ENCODE measurements around the gene OR7C1.
A peak's percentile ranks its signal among the peaks of the same experiment; 100 is the strongest.
"Not testable (repeated sequence)": the region's sequence is repeated elsewhere in the genome, so short reads cannot be mapped to it uniquely, and the experiment has no call there.

OR7C1 gene

DNA sequence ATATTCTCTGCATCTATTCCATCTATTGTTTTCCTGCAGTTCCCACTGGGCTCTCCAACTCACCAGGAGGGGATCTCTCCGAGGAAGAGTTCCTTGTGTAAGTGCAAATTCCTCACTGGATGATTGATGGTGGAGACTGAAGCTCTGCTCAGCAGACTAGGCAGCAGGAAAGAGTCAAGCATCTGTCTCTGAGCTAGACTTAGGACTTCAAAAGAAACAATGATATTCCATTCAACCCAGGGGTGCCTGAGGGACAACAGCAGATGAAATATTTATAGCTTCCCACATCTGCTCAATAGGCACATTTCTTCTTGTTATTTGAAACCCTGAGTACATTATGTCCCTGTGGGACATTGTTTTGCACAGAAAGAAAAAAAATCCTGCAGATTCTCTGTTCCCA lies at the start of gene OR7C1, which contains the start of gene OR7A5:
Gene OR7C1 (minus strand): TSS at position 175 of the 400 bp plus-strand sequence. CDS start 35,049 bp downstream, outside the sequence.
Gene OR7A5 (minus strand): TSS at position 175 of the 400 bp plus-strand sequence. CDS start 6,944 bp downstream, outside the sequence.
- intact Hi-C loops (cut with DNase I), result no loop called here
- DNase-seq, result peak in 1 of 10 donors; percentile 23

DNA sequence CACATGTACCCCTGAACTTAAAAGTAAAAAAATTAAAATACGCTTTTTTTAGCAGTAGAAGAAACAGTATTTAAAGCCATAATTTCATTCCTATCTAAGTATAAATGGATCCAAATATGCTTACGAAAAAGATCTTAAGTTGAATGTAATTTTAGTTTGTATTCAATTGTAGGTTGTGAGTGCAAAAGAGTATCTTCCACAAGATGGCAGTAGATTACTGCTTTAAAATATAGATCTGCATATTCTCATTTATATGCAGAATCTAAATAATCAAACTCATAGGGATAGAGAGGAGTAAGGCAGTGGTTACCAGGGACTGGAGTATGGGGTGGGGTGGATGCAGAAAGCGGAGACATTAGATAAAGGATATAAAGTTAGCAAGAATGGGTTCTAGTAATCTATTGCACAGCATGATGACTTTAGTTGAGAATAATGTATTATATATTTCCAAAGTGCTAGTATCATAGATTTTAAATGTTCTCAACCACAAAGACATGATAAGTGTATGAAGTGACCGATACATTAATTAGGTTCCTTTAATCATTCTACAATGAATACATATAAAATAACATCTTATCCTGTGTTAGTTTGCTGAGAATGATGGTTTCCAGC lies 36.7 kb upstream of the OR7C1 start:
- DNase-seq, result no peak
- intact Hi-C loops (cut with DNase I), result loop anchor here (5.0 kb wide), 1 partner anchor 281 kb away; no protein-coding TSS in a partner anchor

GRCh38 chr19:14868497-14868896 lies 33.5 kb upstream of the OR7C1 start:
- DNase-seq, result no peak
- intact Hi-C loops (cut with DNase I), result no loop called here

GRCh38 chr19:14848822-14849221 lies 13.8 kb upstream of the OR7C1 start, which contains the start of gene OR7A10:
Gene OR7A10 (minus strand): TSS chr19:14848922. CDS start chr19:14841877, 7,045 bp downstream.
- DNase-seq, result no peak
- intact Hi-C loops (cut with DNase I), result no loop called here

DNA sequence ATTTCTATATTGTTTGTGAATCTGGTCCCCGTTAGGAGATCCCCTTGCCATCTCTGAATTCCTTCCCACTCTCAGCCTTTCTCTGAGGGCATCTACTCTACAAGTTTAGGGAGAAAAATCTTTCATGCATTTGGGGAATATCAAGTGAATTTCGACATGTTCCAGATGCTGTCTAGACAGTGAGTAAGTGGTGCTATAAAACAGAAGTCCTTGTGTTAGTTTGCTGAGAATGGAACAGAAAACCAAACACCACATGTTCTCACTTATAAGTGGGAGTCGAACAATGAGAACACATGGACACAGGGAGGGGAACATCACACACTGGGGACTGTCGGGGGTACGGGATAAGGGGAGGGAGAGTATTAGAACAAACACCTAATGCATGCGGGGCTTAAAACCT lies 8.6 kb upstream of the OR7C1 start:
- no peak for DNase-seq
- intact Hi-C loops (cut with DNase I), result no loop called here

- no peak for DNase-seq
- intact Hi-C loops (cut with DNase I), result no loop called here
Measured at GRCh38 chr19:14843169-14843568, 8.2 kb upstream of the OR7C1 start.

DNA sequence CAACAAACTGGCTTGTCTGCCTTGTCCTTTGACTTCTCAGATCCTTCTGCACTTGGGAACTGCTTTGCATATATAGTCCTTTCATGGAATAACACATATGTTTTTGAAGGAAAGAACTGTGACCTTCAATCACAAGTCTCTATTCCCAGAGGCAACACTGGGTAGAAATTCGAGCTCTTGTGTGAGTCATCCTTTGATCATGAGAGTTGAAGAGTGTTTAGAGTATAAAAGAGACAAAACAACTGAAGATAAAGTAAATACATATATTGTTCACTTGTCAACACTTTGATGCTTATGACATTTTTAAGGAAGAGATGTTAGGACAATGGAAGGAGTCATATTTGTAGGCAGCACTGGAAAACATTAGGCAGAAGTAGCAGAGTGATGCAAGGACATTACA lies 5.2 kb upstream of the OR7C1 start:
- intact Hi-C loops (cut with DNase I), result no loop called here
- no peak for DNase-seq

- intact Hi-C loops (cut with DNase I), result no loop called here
- DNase-seq, result no peak
Measured at GRCh38 chr19:14837391-14837790, 2.4 kb upstream of the OR7C1 start.

GRCh38 chr19:14830702-14831101 lies 4.3 kb downstream of the OR7C1 start:
- no peak for DNase-seq
- intact Hi-C loops (cut with DNase I), result no loop called here

- intact Hi-C loops (cut with DNase I), result no loop called here
- DNase-seq, result no peak
Measured at GRCh38 chr19:14826006-14826405, 9.0 kb downstream of the OR7C1 start.

DNA sequence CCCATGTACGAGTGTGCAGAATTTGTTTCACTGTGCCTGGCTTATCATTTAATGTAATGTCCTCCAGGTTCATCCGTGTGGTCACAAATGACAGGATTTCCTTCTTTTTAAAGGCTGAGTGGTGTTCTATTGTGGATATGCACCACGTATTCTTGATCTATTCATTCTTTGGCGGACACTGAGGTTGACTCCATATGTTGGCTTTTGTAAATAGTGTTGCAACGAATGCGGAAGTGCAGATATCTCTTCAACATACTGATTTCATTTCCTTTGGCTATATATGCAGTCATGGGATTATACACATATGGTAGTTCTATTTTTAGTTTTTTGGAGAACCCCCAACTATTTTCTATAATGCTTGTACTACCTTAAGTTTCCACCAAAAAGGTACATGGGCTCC lies 13.0 kb downstream of the OR7C1 start:
- DNase-seq, result no peak
- intact Hi-C loops (cut with DNase I), result no loop called here

DNA sequence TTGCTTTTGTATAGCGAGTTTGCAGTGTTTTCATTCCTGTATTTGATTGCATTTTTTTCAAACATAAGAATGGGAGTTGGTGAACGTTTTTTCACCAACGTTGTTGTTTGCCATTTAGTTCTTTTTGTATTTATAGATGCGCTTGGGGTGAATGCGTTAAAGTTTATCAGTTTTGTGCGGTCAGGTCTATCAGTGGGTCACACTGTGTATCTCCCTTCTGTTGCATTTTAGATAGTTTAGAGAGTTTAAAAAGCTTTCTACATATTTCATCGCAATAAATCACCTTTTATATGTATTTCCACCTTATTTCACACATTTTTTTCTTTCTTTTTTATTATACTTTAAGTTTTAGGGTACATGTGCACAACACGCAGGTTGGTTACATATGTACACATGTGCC lies 16.4 kb downstream of the OR7C1 start:
- DNase-seq, result no peak
- intact Hi-C loops (cut with DNase I), result no loop called here

GRCh38 chr19:14817052-14817451 lies 17.9 kb downstream of the OR7C1 start:
- intact Hi-C loops (cut with DNase I), result no loop called here

DNA sequence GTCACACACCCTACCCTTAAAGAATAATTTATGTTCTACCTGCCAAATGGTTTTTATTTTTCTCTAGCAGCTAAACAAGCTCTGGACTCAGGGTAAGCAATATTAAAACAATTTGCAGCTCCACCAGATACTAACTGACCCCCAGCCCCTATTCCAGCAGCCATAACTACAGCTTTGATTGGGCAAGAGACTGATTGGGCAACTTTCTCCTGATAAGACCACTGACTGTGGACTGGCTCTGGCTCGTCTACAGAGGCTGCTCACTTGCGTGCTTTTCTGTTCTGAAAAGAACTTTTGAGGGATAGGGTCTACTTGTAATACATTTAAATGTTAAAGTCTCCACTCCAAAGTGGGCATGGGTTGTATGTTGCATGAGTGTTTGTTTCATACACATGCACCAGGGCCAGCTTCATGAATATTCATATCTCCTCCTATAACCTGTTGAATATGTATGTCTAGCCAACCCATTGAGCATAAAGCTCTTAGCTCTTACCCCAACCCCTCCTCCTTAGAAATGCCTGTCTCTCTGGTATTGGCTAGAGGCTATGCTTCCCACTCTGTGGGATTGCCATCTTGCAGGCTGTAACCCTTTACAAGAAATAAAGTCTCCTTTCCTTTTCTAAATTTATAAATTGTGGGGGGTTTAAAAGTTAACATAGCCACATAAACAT lies 19.9 kb downstream of the OR7C1 start:
- DNase-seq, result no peak
- intact Hi-C loops (cut with DNase I), result no loop called here

More at GRCh38 chr19:14817052-14817451, 17.9 kb downstream of the OR7C1 start:
- DNase-seq, result no peak

DNA sequence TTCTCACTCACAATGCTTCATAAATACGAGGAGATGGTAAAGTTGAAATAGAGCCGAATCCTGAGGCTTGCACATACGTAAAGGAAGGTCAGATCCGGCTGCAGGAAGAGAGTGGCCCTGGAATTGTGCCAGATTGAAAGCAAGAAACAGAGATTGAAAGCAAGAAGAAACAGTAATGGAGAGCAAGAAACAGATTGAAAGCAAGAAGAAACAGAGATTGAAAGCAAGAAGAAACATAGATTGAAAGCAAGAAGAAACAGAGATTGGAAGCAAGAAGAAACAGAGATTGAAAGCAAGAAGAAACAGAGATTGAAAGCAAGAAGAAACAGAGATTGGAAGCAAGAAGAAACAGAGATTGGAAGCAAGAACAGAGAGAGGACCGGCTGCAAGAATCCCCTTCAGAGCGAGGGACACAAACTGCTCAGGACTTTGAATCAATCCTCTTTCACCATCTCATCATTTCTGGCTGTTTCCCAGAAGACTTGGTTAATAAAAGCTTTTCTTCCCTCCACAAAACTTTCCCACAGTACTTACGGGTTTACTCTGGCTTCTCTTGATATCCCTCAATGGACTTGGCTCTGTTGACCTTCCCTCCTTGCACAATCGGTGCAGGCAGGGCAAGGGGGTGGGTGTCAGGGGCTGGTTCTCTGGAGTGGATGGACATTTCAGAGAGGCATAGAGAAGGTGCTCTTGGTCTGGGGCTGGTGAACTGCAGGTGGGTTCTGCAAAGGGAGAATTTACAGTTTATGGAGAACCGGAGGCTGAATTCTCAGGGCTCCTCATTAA lies 25.5 kb downstream of the OR7C1 start:
- intact Hi-C loops (cut with DNase I), result no loop called here
- DNase-seq, result no peak

DNA sequence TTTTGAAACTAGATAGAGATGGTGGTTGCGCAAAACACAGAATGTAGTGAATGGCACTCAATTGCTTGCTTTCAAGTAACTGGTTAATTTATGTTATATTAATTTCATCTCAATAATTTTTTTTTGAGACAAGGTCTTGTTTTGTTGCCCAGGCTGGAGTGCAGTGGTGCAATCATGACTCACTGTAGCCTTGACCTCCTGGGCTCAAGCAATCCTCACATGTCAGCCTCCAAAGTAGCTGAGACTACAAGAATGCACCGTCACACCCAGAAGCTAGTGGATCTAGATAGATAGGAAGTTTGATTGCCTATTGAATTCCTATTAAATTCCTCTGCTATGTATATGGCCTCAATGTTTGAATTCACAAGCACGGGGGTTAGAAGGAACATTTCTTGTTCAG lies 30.2 kb downstream of the OR7C1 start:
- intact Hi-C loops (cut with DNase I), result no loop called here
- DNase-seq, result no peak

DNA sequence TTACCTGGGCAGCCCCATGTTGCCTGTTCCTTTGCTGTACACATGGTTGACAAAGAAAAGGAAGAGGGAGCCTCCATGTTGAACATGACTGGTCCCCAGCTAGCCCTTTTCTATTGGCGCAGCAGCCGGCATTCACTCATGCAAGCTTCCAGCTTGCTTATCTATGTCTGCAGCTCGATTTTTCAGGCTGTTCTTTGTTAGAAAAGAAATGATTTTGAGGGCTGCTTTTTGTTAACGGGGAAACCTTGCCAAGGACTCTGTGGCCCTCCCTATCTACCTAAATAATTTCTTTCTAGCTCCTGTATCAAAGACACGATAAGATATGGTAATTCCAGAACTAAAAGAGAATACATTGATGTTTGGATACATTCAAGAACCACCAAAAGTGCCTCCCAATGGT lies 36.2 kb downstream of the OR7C1 start:
- DNase-seq, result no peak
- intact Hi-C loops (cut with DNase I), result no loop called here

DNA sequence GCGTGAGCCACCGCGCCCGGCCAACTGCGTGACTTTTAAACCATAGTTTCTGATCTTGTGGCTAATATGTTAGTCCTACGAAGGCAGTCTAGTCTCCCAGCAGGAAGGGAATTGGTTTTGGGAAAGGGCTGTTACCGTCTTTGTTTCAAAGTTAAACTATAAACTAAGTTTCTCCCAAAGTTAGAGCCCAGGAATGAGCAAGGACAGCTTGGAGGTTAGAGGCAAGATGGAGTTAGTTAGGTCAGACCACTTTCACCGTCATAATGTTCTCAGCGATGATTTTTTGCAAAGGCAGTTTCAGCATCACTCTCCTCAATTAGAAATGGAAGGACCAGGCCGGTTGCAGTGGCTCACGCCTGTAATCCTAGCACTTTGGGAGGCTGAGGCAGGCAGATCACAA lies 39.0 kb downstream of the OR7C1 start:
- intact Hi-C loops (cut with DNase I), result no loop called here
- no peak for DNase-seq

GRCh38 chr19:14795078-14795721 lies 39.8 kb downstream of the OR7C1 start:
- DNase-seq, result no peak
- intact Hi-C loops (cut with DNase I), result no loop called here

DNA sequence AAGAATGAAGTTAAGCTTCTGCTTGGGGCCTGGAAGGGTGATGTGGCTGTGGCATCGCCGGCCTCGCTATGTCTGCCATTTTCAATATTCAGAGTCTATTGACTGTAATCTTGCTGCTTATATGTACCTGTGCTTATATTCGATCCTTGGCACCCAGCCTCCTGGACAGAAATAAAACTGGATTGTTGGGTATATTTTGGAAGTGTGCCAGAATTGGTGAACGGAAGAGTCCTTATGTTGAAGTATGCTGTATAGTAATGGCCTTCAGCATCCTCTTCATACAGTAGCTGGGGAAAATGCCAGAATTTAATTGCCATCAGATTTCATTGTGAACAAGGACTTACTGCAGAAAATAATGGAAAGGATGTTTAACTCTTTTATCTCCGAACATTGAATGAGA lies 42.7 kb downstream of the OR7C1 start:
- intact Hi-C loops (cut with DNase I); DNase-seq: not testable (repeated sequence)

DNA sequence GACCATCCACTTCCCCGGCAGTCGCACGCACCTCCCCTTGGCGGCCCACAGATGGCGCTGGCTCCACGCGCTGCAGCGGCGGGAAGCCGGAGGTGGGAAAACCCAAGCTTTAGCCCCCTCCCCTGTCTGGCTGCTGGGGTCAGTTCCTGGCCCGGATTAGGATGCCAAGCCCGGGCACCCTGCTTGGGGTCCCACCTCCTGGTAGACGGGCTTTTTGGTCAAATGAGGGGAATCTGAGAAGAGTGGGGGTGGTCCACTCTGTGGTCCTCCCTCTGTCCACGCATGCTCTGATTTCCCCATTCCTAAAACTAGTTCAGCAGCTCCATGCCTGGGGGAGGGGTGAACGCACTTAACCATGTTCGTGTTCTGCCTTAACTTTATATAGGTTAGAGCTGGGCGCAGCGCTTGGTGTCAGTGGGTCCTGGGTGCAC lies 48.5 kb downstream of the OR7C1 start:
- DNase-seq, result peak in 2 of 10 donors; percentile 35 to 84
- intact Hi-C loops (cut with DNase I), result loop anchor here (10.0 kb wide), 1 partner anchor 108 kb away; no protein-coding TSS in a partner anchor

Data from posterior cingulate gyrus (tissue), 11 donors.